HepG2 (cell line): Measurements from ENCODE around the gene TMEM187. TPM values are rescaled to one million over a fixed set of nuclear protein-coding genes. Genes with fewer than 3 reads are reported as not detected.

ENCODE experiments used
- ARID4A ChIP-seq: sonication (generic); formaldehyde crosslinking; IDR thresholded peaks from 2 replicates; pipeline ENCODE4 v1.5.0; 2020; ENCODE audit warnings: mild to moderate bottlenecking, missing genetic modification reagents, borderline replicate concordance
- ATM ChIP-seq: fragments of 450-650 bp; IDR thresholded peaks from 2 replicates; pipeline ENCODE4 v1.7.1; 2017; ENCODE audit warnings: mild to moderate bottlenecking, borderline replicate concordance
- ETV6 ChIP-seq: sonication (generic); formaldehyde crosslinking; conservative IDR thresholded peaks from 2 replicates; pipeline ENCODE4 v1.4.0; 2020; ENCODE audit warnings: missing genetic modification reagents
- FOXA3 ChIP-seq: IDR thresholded peaks from 2 replicates; pipeline ENCODE4 v1.6.1; 2016; ENCODE audit warnings: missing genetic modification reagents, missing compliant biosample characterization
- FOXK2 ChIP-seq: fragments of 450-650 bp; IDR thresholded peaks from 2 replicates; pipeline ENCODE4 v1.6.1; 2016
- JUNB ChIP-seq: sonication (generic); formaldehyde crosslinking; IDR thresholded peaks from 2 replicates; pipeline ENCODE4 v1.8.0; 2022; ENCODE audit warnings: missing genetic modification reagents, mild to moderate bottlenecking, borderline replicate concordance
- MAZ ChIP-seq, 2 experiments: sonication (generic) in 1 of 2; formaldehyde crosslinking in 1 of 2; IDR thresholded peaks; 2 replicates each; pipeline versions ENCODE4 v1.5.0 to v1.6.1; 2012 to 2020; ENCODE audit warnings: low read depth in 2 of 2, mild to moderate bottlenecking in 2 of 2, borderline replicate concordance in 1 of 2, improper control_type of control experiment in 1 of 2, low read length in 1 of 2, missing genetic modification reagents in 1 of 2, moderate library complexity in 1 of 2
- POGZ ChIP-seq: sonication (generic); formaldehyde crosslinking; IDR thresholded peaks from 2 replicates; pipeline ENCODE4 v1.4.0; 2020; ENCODE audit warnings: mild to moderate bottlenecking, missing genetic modification reagents
- SKIL ChIP-seq: sonication (generic); formaldehyde crosslinking; IDR thresholded peaks from 2 replicates; pipeline ENCODE4 v1.8.0; 2022; ENCODE audit warnings: missing genetic modification reagents, mild to moderate bottlenecking, moderate library complexity, borderline replicate concordance
- SMAD1 ChIP-seq: sonication (generic); formaldehyde crosslinking; IDR thresholded peaks from 2 replicates; pipeline ENCODE4 v1.4.0; 2020; ENCODE audit warnings: missing genetic modification reagents, low read depth, mild to moderate bottlenecking, borderline replicate concordance
- UBTF ChIP-seq: sonication (generic); formaldehyde crosslinking; IDR thresholded peaks from 2 replicates; pipeline ENCODE4 v1.4.0; 2020; ENCODE audit warnings: mild to moderate bottlenecking, missing genetic modification reagents
- ZEB1 ChIP-seq: IDR thresholded peaks from 2 replicates; pipeline ENCODE4 v1.6.1; 2012; ENCODE audit warnings: mild to moderate bottlenecking, low read depth, inconsistent platforms; ENCODE audit not compliant: insufficient replicate concordance
- ZNF234 ChIP-seq: sonication (generic); formaldehyde crosslinking; conservative IDR thresholded peaks from 2 replicates; pipeline ENCODE4 v1.5.1; 2020; ENCODE audit warnings: mild to moderate bottlenecking, missing genetic modification reagents
- ZNF256 ChIP-seq: sonication (generic); formaldehyde crosslinking; conservative IDR thresholded peaks from 2 replicates; pipeline ENCODE4 v1.4.0; 2020; ENCODE audit warnings: missing genetic modification reagents
- ZNF775 ChIP-seq: sonication (generic); formaldehyde crosslinking; IDR thresholded peaks from 2 replicates; pipeline ENCODE4 v1.4.0; 2020; ENCODE audit warnings: missing genetic modification reagents, mild to moderate bottlenecking, moderate library complexity, borderline replicate concordance
- ZZZ3 ChIP-seq: sonication (generic); formaldehyde crosslinking; IDR thresholded peaks from 2 replicates; pipeline ENCODE4 v1.4.0; 2020; ENCODE audit warnings: missing genetic modification reagents, mild to moderate bottlenecking, borderline replicate concordance
- polyA plus RNA-seq, 8 experiments: library from polyadenylated mRNA; depleted of rRNA in 3 of 8; stranded (reverse) in 7 of 8; unstranded in 1 of 8; fragments of >200 nt; fragmentation: Illumina TruSeq in 4 of 8; extraction: Trizol in 4 of 8; gene quantifications; 2 replicates each; pipeline versions ENCODE4 v1.2.1 to v1.2.3, GENCODE V29; 2011 to 2016; ENCODE audit warnings: low read depth in 4 of 8, missing spikeins in 1 of 8, mixed read lengths in 1 of 8; ENCODE audit not compliant: insufficient read depth in 1 of 8
- total RNA-seq, 5 experiments: library from RNA; depleted of rRNA; stranded (reverse); fragments of >200 nt; fragmentation: Illumina TruSeq; extraction: Trizol; gene quantifications; 2 replicates each; pipeline ENCODE4 v1.2.3, GENCODE V29; 2016; ENCODE audit warnings: low read depth in 1 of 5
- TF ChIP-seq, protein P1 (sequence below): sonication (generic); formaldehyde crosslinking; IDR thresholded peaks from 2 replicates; pipeline ENCODE4 v1.5.0; 2020; ENCODE audit warnings: mild to moderate bottlenecking, missing genetic modification reagents, moderate library complexity

Gene TMEM187
- total and polyA plus RNA-seq, 2 of the 13 experiments (the other 11 are each of a cell fraction or from before 2014, with no cell fraction given), result 2.2 to 6.2 TPM

GRCh38 chrX:153971450-153972367 is 845 bp upstream of the TMEM187 start, which contains the start of gene HCFC1 (continued):
- peak; percentile 52; the same call in 1 of the 2 replicates for TF ChIP-seq ARID4A
- TF ChIP-seq SKIL (CRISPR knock-in tag), result no peak
- TF ChIP-seq SMAD1 (CRISPR knock-in tag), result no peak
- TF ChIP-seq, protein P1, sequence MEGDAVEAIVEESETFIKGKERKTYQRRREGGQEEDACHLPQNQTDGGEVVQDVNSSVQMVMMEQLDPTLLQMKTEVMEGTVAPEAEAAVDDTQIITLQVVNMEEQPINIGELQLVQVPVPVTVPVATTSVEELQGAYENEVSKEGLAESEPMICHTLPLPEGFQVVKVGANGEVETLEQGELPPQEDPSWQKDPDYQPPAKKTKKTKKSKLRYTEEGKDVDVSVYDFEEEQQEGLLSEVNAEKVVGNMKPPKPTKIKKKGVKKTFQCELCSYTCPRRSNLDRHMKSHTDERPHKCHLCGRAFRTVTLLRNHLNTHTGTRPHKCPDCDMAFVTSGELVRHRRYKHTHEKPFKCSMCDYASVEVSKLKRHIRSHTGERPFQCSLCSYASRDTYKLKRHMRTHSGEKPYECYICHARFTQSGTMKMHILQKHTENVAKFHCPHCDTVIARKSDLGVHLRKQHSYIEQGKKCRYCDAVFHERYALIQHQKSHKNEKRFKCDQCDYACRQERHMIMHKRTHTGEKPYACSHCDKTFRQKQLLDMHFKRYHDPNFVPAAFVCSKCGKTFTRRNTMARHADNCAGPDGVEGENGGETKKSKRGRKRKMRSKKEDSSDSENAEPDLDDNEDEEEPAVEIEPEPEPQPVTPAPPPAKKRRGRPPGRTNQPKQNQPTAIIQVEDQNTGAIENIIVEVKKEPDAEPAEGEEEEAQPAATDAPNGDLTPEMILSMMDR (CRISPR knock-in tag), result no peak
- TF ChIP-seq POGZ, result no peak
- TF ChIP-seq ZNF775, result no peak
- 0 out of 2 replicates have a peak, but pooled peaks have one; percentile 17 for TF ChIP-seq MAZ (IDR thresholded peaks at IDR 0.05; ENCODE audit: borderline replicate concordance, low read depth, low read length)
- peak; percentile 64 for TF ChIP-seq MAZ (CRISPR knock-in tag; IDR thresholded peaks at IDR 0.05; ENCODE audit: low read depth)
- no peak for TF ChIP-seq ZEB1
- no peak for TF ChIP-seq JUNB (CRISPR knock-in tag)
- no peak for TF ChIP-seq ZNF234 (CRISPR knock-in tag)
- no peak for TF ChIP-seq ZZZ3
- 0 out of 2 replicates have a peak, but pooled peaks have one; percentile 14 for TF ChIP-seq FOXA3
- peak; percentile 37; the same call in 1 of the 2 replicates for TF ChIP-seq UBTF (CRISPR knock-in tag)
- TF ChIP-seq ATM, result no peak
- TF ChIP-seq ETV6 (CRISPR knock-in tag), result no peak
- TF ChIP-seq FOXK2, result no peak
- no peak for TF ChIP-seq ZNF256 (CRISPR knock-in tag)
